MM.1S (cell line): ENCODE data around the gene GTF3C2.

Source experiments
- CTCF ChIP-seq: fragments of 300-600 bp; sonication (generic); IDR thresholded peaks from 2 replicates; pipeline ENCODE4 v1.5.1; 2016; ENCODE audit warnings: antibody characterized with exemption, low read length, mixed read lengths
- EZH2 ChIP-seq: fragments of 300-600 bp; sonication (generic); optimal IDR thresholded peaks from 2 replicates; pipeline ENCODE3; 2017; ENCODE audit warnings: low read depth, mild to moderate bottlenecking, antibody characterized with exemption, low read length, mixed read lengths
- EZH2phosphoT487 ChIP-seq: fragments of 300-600 bp; sonication (generic); IDR thresholded peaks from 2 replicates; pipeline ENCODE4 v1.6.1; 2018; ENCODE audit warnings: antibody characterized with exemption, low read length

GRCh38 chr2:27285481-27285880 is 71.1 kb downstream of the GTF3C2 start:
- no peak for TF ChIP-seq CTCF
- TF ChIP-seq EZH2 = no peak
- TF ChIP-seq EZH2phosphoT487 = no peak
